Hepatocyte (in vitro differentiated cells): ENCODE measurements around the gene DLK2.

Source experiments
- CTCF ChIP-seq: fragments of 200-600 bp; sonication (generic); IDR thresholded peaks from 2 replicates; pipeline ENCODE4 v1.5.1; 2016; ENCODE audit warnings: antibody characterized with exemption, mild to moderate bottlenecking; ENCODE audit not compliant: poor library complexity
- EZH2phosphoT487 ChIP-seq: fragments of 200-600 bp; sonication (generic); IDR thresholded peaks from one replicate; pipeline ENCODE4 v1.6.1; 2018; ENCODE audit warnings: antibody characterized with exemption, mild to moderate bottlenecking, low read depth, moderate library complexity; ENCODE audit not compliant: unreplicated experiment, severe bottlenecking

- no peak for TF ChIP-seq EZH2phosphoT487
- no peak for TF ChIP-seq CTCF
These were observed 25.7 kb upstream of the DLK2 start for GRCh38 chr6:43481075-43481474.
